ENCODE data around the gene SLC37A2. TPM values are rescaled to one million over a fixed set of nuclear protein-coding genes. Genes with fewer than 3 reads are reported as not detected.
A peak's percentile ranks its signal among the peaks of the same experiment; 100 is the strongest.

The SLC37A2 gene
- total and polyA plus RNA-seq, 2 of the 4 experiments (the other 2 are of a cell fraction) = 0.72 to 1.1 TPM

- no peak overlapping the region for H4K91ac ChIP-seq (ENCODE audit: insufficient read depth, low read depth, low read length)
- H3K9ac ChIP-seq (ENCODE audit: low read depth, low read length) = no peak overlapping the region
- H4K20me1 ChIP-seq (ENCODE audit: insufficient read depth, low read length) = no peaks in the 10 kb centered on the region
- ChIA-PET POLR2A (ENCODE audit: unreplicated experiment) (no interaction called here), CTCF (no interaction called here)
- H3K14ac ChIP-seq (replicated peaks; ENCODE audit: low read depth, low read length) = no peak overlapping the region
- no peak overlapping the region for H2BK120ac ChIP-seq (ENCODE audit: low read depth, low read length)
- no peak overlapping the region for H2AK5ac ChIP-seq (ENCODE audit: low read depth, low read length)
- H3K4ac ChIP-seq (ENCODE audit: low read depth, low read length) = no peak overlapping the region
- dilution Hi-C loops (cut with HindIII; ENCODE audit: low sequenced_read_pairs, unreplicated experiment) (no loop called here), intact Hi-C loops (cut with micrococcal nuclease) (no loop called here), in situ Hi-C loops (cut with MboI; ENCODE audit: low sequenced_read_pairs) (no loop called here)
- no peaks in the 10 kb centered on the region for H3K27me3 ChIP-seq (ENCODE audit: control insufficient read depth, insufficient read depth, low read length)
- peaks cover 11% of the 10 kb centered on the region for H3K36me3 ChIP-seq (ENCODE audit: control insufficient read depth, insufficient read depth, low read length)
- H3K4me3 ChIP-seq (ENCODE audit: insufficient read depth, low read depth, low read length) = no peak overlapping the region
- H2BK15ac ChIP-seq (ENCODE audit: low read depth, low read length) = no peak overlapping the region
- H3K27ac ChIP-seq (ENCODE audit: insufficient read depth, low read length) = no peak overlapping the region
- no peak overlapping the region for H4K5ac ChIP-seq (ENCODE audit: low read depth, low read length)
- H3K56ac ChIP-seq (ENCODE audit: extremely low read depth, insufficient read depth, low read length) = no peak overlapping the region
- no TSS peak for BruUV-seq (replicated peaks)
- H3K23ac ChIP-seq (ENCODE audit: low read depth, low read length) = no peak overlapping the region
- H3K4me2 ChIP-seq (ENCODE audit: low read depth, low read length) = no peak overlapping the region
- no peak overlapping the region for H2BK5ac ChIP-seq (ENCODE audit: low read depth, low read length, poor library complexity, severe bottlenecking)
- H3K79me1 ChIP-seq (ENCODE audit: low read depth in 1 of 2, low read length in 2 of 2) = peaks cover 0 to 9% of the 10 kb centered on the region in 2 experiments; a peak in 1 of 4 replicates
- no peaks in the 10 kb centered on the region for H3K9me3 ChIP-seq (ENCODE audit: control insufficient read depth, insufficient read depth, low read length)
- H3K9me1 ChIP-seq (ENCODE audit: insufficient read depth, low read length) = no peaks in the 10 kb centered on the region
- WGBS, 2 experiments (ENCODE audit: extremely low coverage in 2 of 2, insufficient read length in 1 of 2) = 79% methylated on average over 3 of the region's 3 CpGs; no CpG with 5 or more reads in 1 of the 2 experiments
- DNase-seq = no peak
- H2AFZ ChIP-seq (replicated peaks; ENCODE audit: low read length, poor library complexity) = no peak overlapping the region
- peak; percentile 21; the same call in 1 of the 2 replicates for ATAC-seq (ENCODE audit: low read depth)
- peaks cover 2% of the 10 kb centered on the region; the same call in 1 of the 2 replicates for H3K4me1 ChIP-seq (ENCODE audit: control insufficient read depth, insufficient read depth, low read length)
- no peak overlapping the region for H2BK20ac ChIP-seq (ENCODE audit: low read depth, low read length)
- no peak for TF ChIP-seq POLR2A (IDR thresholded peaks at IDR 0.05; ENCODE audit: low read depth, low read length)
- no peak for TF ChIP-seq CHD1 (IDR thresholded peaks at IDR 0.05; ENCODE audit: low read depth, low read length)
- no peak for TF ChIP-seq NFE2L2 (IDR thresholded peaks at IDR 0.05; ENCODE audit: low read depth, low read length)
- TF ChIP-seq SMC3 (IDR thresholded peaks at IDR 0.05; ENCODE audit: low read depth, low read length) = no peak
- TF ChIP-seq CEBPB (IDR thresholded peaks at IDR 0.05; ENCODE audit: low read depth, low read length) = no peak
- TF ChIP-seq USF2 (IDR thresholded peaks at IDR 0.05; ENCODE audit: low read depth, low read length) = no peak
- TF ChIP-seq RFX5 (IDR thresholded peaks at IDR 0.05; ENCODE audit: low read depth, low read length) = no peak
- TF ChIP-seq MAZ (IDR thresholded peaks at IDR 0.05; ENCODE audit: borderline replicate concordance, low read depth, low read length) = no peak
- TF ChIP-seq RAD21 (IDR thresholded peaks at IDR 0.05; ENCODE audit: low read length) = no peak
- TF ChIP-seq MXI1 (IDR thresholded peaks at IDR 0.05; ENCODE audit: borderline replicate concordance, low read depth, low read length) = no peak
- TF ChIP-seq CTCF (conservative IDR thresholded peaks at IDR 0.05; ENCODE audit: low read depth, low read length) = no peak
- no peak for TF ChIP-seq RCOR1 (IDR thresholded peaks at IDR 0.05; ENCODE audit: insufficient replicate concordance, low read length)
- TF ChIP-seq MAFK (IDR thresholded peaks at IDR 0.05; ENCODE audit: low read depth, low read length) = no peak
- TF ChIP-seq BHLHE40 (IDR thresholded peaks at IDR 0.05; ENCODE audit: low read depth, low read length) = no peak
- TF ChIP-seq ELK1 (IDR thresholded peaks at IDR 0.05; ENCODE audit: borderline replicate concordance, low read depth, low read length) = no peak
- TF ChIP-seq FOS (IDR thresholded peaks at IDR 0.05; ENCODE audit: low read depth, low read length) = no peak
- H3K18ac ChIP-seq (ENCODE audit: low read depth, low read length) = no peak overlapping the region
- no peak overlapping the region for H4K8ac ChIP-seq (ENCODE audit: low read depth in 2 of 2, low read length in 2 of 2)
- H2AK9ac ChIP-seq (replicated peaks; ENCODE audit: low read depth, low read length, poor library complexity) = no peak overlapping the region
These were observed 38.5 kb downstream of the SLC37A2 start for GRCh38 chr11:125101596-125101995.

Measured in IMR-90 (cell line).